ENCODE results near the gene PKD1L1.

Gene PKD1L1

GRCh38 chr7:47939425-47940036 is 8.7 kb downstream of the PKD1L1 start:
- no peak overlapping the region for H3K27ac Mint-ChIP-seq (ENCODE audit: low read depth)

GRCh38 chr7:47938574-47939165 is 9.6 kb downstream of the PKD1L1 start:
- Mint-ChIP-seq H3K36me3 (ENCODE audit: insufficient read depth) (no peaks in the 10 kb centered on the region), H3K27me3 (no peaks in the 10 kb centered on the region), H3K9me3 (no peaks in the 10 kb centered on the region), H3K4me1 (no peaks in the 10 kb centered on the region), H3K27ac (ENCODE audit: low read depth) (no peak overlapping the region), H3K4me3 (no peak overlapping the region)
- DNase-seq (ENCODE audit: low spot score in 2 of 2) (no peak), ATAC-seq (replicated peaks; ENCODE audit: extremely low read depth, poor library complexity, severe bottlenecking) (no peak)

More at GRCh38 chr7:47939425-47940036, 8.7 kb downstream of the PKD1L1 start:
- Mint-ChIP-seq H3K4me3 (no peak overlapping the region), H3K4me1 (no peaks in the 10 kb centered on the region), H3K9me3 (no peaks in the 10 kb centered on the region), H3K27me3 (no peaks in the 10 kb centered on the region), H3K36me3 (ENCODE audit: insufficient read depth) (no peaks in the 10 kb centered on the region)
- ATAC-seq (replicated peaks; ENCODE audit: extremely low read depth, poor library complexity, severe bottlenecking) (no peak), DNase-seq (ENCODE audit: low spot score in 2 of 2) (no peak)

- Mint-ChIP-seq H3K9me3 (no peaks in the 10 kb centered on the region), H3K27me3 (no peaks in the 10 kb centered on the region), H3K27ac (ENCODE audit: low read depth) (no peak overlapping the region), H3K4me3 (no peak overlapping the region), H3K36me3 (ENCODE audit: insufficient read depth) (no peaks in the 10 kb centered on the region), H3K4me1 (no peaks in the 10 kb centered on the region)
- ATAC-seq (replicated peaks; ENCODE audit: extremely low read depth, poor library complexity, severe bottlenecking), result peak; percentile 24
- DNase-seq (ENCODE audit: low spot score in 2 of 2), result no peak
Observed at GRCh38 chr7:47937711-47938573, 10.3 kb downstream of the PKD1L1 start.

GRCh38 chr7:47937065-47937687 is 11.1 kb downstream of the PKD1L1 start:
- H3K4me1 Mint-ChIP-seq, result no peaks in the 10 kb centered on the region
- no peak for DNase-seq (ENCODE audit: low spot score in 2 of 2)
- no peak overlapping the region for H3K27ac Mint-ChIP-seq (ENCODE audit: low read depth)
- no peaks in the 10 kb centered on the region for H3K9me3 Mint-ChIP-seq
- H3K36me3 Mint-ChIP-seq (ENCODE audit: insufficient read depth), result no peaks in the 10 kb centered on the region
- no peak for ATAC-seq (replicated peaks; ENCODE audit: extremely low read depth, poor library complexity, severe bottlenecking)
- no peaks in the 10 kb centered on the region for H3K27me3 Mint-ChIP-seq
- no peak overlapping the region for H3K4me3 Mint-ChIP-seq

- Mint-ChIP-seq H3K27ac (ENCODE audit: low read depth) (no peak overlapping the region), H3K36me3 (ENCODE audit: insufficient read depth) (no peaks in the 10 kb centered on the region), H3K27me3 (no peaks in the 10 kb centered on the region), H3K4me3 (no peak overlapping the region), H3K9me3 (no peaks in the 10 kb centered on the region), H3K4me1 (no peaks in the 10 kb centered on the region)
- ATAC-seq (replicated peaks; ENCODE audit: extremely low read depth, poor library complexity, severe bottlenecking) (no peak), DNase-seq (ENCODE audit: low spot score in 2 of 2) (no peak)
Observed at GRCh38 chr7:47936323-47936722, 11.9 kb downstream of the PKD1L1 start.

GRCh38 chr7:47935336-47935735 is 12.9 kb downstream of the PKD1L1 start:
- H3K9me3 Mint-ChIP-seq, result no peaks in the 10 kb centered on the region
- H3K27ac Mint-ChIP-seq (ENCODE audit: low read depth), result no peak overlapping the region
- DNase-seq (ENCODE audit: low spot score in 2 of 2) (no peak), ATAC-seq (replicated peaks; ENCODE audit: extremely low read depth, poor library complexity, severe bottlenecking) (no peak)
- H3K4me1 Mint-ChIP-seq, result no peaks in the 10 kb centered on the region
- no peaks in the 10 kb centered on the region for H3K27me3 Mint-ChIP-seq
- H3K36me3 Mint-ChIP-seq (ENCODE audit: insufficient read depth), result no peaks in the 10 kb centered on the region
- no peak overlapping the region for H3K4me3 Mint-ChIP-seq

- Mint-ChIP-seq H3K27ac (ENCODE audit: low read depth) (no peak overlapping the region), H3K4me3 (no peak overlapping the region), H3K27me3 (no peaks in the 10 kb centered on the region), H3K9me3 (no peaks in the 10 kb centered on the region), H3K36me3 (ENCODE audit: insufficient read depth) (no peaks in the 10 kb centered on the region), H3K4me1 (no peaks in the 10 kb centered on the region)
- ATAC-seq (replicated peaks; ENCODE audit: extremely low read depth, poor library complexity, severe bottlenecking) (no peak), DNase-seq (ENCODE audit: low spot score in 2 of 2) (no peak)
Observed at GRCh38 chr7:47934831-47935230, 13.4 kb downstream of the PKD1L1 start.

GRCh38 chr7:47933215-47933614 is 15.1 kb downstream of the PKD1L1 start:
- no peak overlapping the region for H3K27ac Mint-ChIP-seq (ENCODE audit: low read depth)
- no peaks in the 10 kb centered on the region for H3K27me3 Mint-ChIP-seq
- no peak for DNase-seq (ENCODE audit: low spot score in 2 of 2)
- no peak overlapping the region for H3K4me3 Mint-ChIP-seq
- no peaks in the 10 kb centered on the region for H3K4me1 Mint-ChIP-seq
- no peaks in the 10 kb centered on the region for H3K36me3 Mint-ChIP-seq (ENCODE audit: insufficient read depth)
- ATAC-seq (replicated peaks; ENCODE audit: extremely low read depth, poor library complexity, severe bottlenecking), result no peak
- H3K9me3 Mint-ChIP-seq, result no peaks in the 10 kb centered on the region

- no peaks in the 10 kb centered on the region for H3K4me1 Mint-ChIP-seq
- ATAC-seq (replicated peaks; ENCODE audit: extremely low read depth, poor library complexity, severe bottlenecking), result no peak
- no peak overlapping the region for H3K4me3 Mint-ChIP-seq
- no peak overlapping the region for H3K27ac Mint-ChIP-seq (ENCODE audit: low read depth)
- no peaks in the 10 kb centered on the region for H3K9me3 Mint-ChIP-seq
- no peaks in the 10 kb centered on the region for H3K36me3 Mint-ChIP-seq (ENCODE audit: insufficient read depth)
- no peaks in the 10 kb centered on the region for H3K27me3 Mint-ChIP-seq
- no peak for DNase-seq (ENCODE audit: low spot score in 2 of 2)
Observed at GRCh38 chr7:47932466-47933037, 15.7 kb downstream of the PKD1L1 start.

GRCh38 chr7:47932016-47932415 is 16.2 kb downstream of the PKD1L1 start:
- ATAC-seq (replicated peaks; ENCODE audit: extremely low read depth, poor library complexity, severe bottlenecking) (no peak), DNase-seq (ENCODE audit: low spot score in 2 of 2) (no peak)
- Mint-ChIP-seq H3K27me3 (no peaks in the 10 kb centered on the region), H3K27ac (ENCODE audit: low read depth) (no peak overlapping the region), H3K4me3 (no peak overlapping the region), H3K9me3 (no peaks in the 10 kb centered on the region), H3K36me3 (ENCODE audit: insufficient read depth) (no peaks in the 10 kb centered on the region), H3K4me1 (no peaks in the 10 kb centered on the region)

- H3K4me1 Mint-ChIP-seq, result no peaks in the 10 kb centered on the region
- no peak overlapping the region for H3K27ac Mint-ChIP-seq (ENCODE audit: low read depth)
- DNase-seq (ENCODE audit: low spot score in 2 of 2), result no peak
- H3K4me3 Mint-ChIP-seq, result no peak overlapping the region
- H3K36me3 Mint-ChIP-seq (ENCODE audit: insufficient read depth), result no peaks in the 10 kb centered on the region
- ATAC-seq (replicated peaks; ENCODE audit: extremely low read depth, poor library complexity, severe bottlenecking), result no peak
- H3K27me3 Mint-ChIP-seq, result no peaks in the 10 kb centered on the region
- no peaks in the 10 kb centered on the region for H3K9me3 Mint-ChIP-seq
Observed at GRCh38 chr7:47931005-47932004, 17.0 kb downstream of the PKD1L1 start.

All from central memory CD8-positive, alpha-beta T cell (primary cell).